Stimulated activated CD4-positive, alpha-beta T cell treated with anti-CD3 and anti-CD28 coated beads, Interleukin-2, amount 100 ng/mL, for 24 hours (primary cell): ENCODE data around the gene CDH12.
"Not testable (repeated sequence)": the region's sequence is repeated elsewhere in the genome, so short reads cannot be mapped to it uniquely, and the experiment has no call there.

Source experiments
- DNase-seq, 2 donors: peaks; one replicate each; pipeline ENCODE4 v3.0.0-alpha.2; 2020

The CDH12 gene

GRCh38 chr5:22554475-22554874 is 298.7 kb downstream of the CDH12 start:
- no peak for DNase-seq

GRCh38 chr5:22549876-22550671 is 303.1 kb downstream of the CDH12 start:
- DNase-seq: no peak

- DNase-seq: no peak
These were observed 310.8 kb downstream of the CDH12 start for GRCh38 chr5:22542340-22542739.

- DNase-seq: no peak
These were observed 312.1 kb downstream of the CDH12 start for GRCh38 chr5:22541037-22541436.

GRCh38 chr5:22539762-22540161 is 313.4 kb downstream of the CDH12 start:
- DNase-seq: no peak

- no peak for DNase-seq
These were observed 321.2 kb downstream of the CDH12 start for GRCh38 chr5:22531986-22532385.

GRCh38 chr5:22521521-22521920 is 331.6 kb downstream of the CDH12 start:
- DNase-seq: no peak

- not testable (repeated sequence) for DNase-seq
These were observed 336.6 kb downstream of the CDH12 start for GRCh38 chr5:22516497-22516896.

- no peak for DNase-seq
These were observed 338.9 kb downstream of the CDH12 start for GRCh38 chr5:22514231-22514630.

- DNase-seq: no peak
These were observed 347.3 kb downstream of the CDH12 start for GRCh38 chr5:22505891-22506290.

GRCh38 chr5:22504411-22504810 is 348.7 kb downstream of the CDH12 start:
- DNase-seq: no peak

GRCh38 chr5:22500556-22500955 is 352.6 kb downstream of the CDH12 start:
- no peak for DNase-seq

- no peak for DNase-seq
These were observed 356.5 kb downstream of the CDH12 start for GRCh38 chr5:22496666-22497065.

GRCh38 chr5:22495016-22495720 is 358.0 kb downstream of the CDH12 start:
- DNase-seq: no peak

- DNase-seq: no peak
These were observed 364.7 kb downstream of the CDH12 start for GRCh38 chr5:22488427-22488826.

- DNase-seq: no peak
These were observed 372.8 kb downstream of the CDH12 start for GRCh38 chr5:22480305-22480704.

- no peak for DNase-seq
These were observed 379.3 kb downstream of the CDH12 start for GRCh38 chr5:22473886-22474285.

- no peak for DNase-seq
These were observed 382.0 kb downstream of the CDH12 start for GRCh38 chr5:22471154-22471553.

- DNase-seq: no peak
These were observed 382.7 kb downstream of the CDH12 start for GRCh38 chr5:22470408-22470807.

GRCh38 chr5:22465616-22466015 is 387.5 kb downstream of the CDH12 start:
- DNase-seq: no peak

GRCh38 chr5:22465177-22465576 is 388.0 kb downstream of the CDH12 start:
- DNase-seq: no peak

- no peak for DNase-seq
These were observed 393.0 kb downstream of the CDH12 start for GRCh38 chr5:22460189-22460588.

- DNase-seq: no peak
These were observed 420.2 kb downstream of the CDH12 start for GRCh38 chr5:22432905-22433304.

GRCh38 chr5:22431840-22432239 is 421.3 kb downstream of the CDH12 start:
- no peak for DNase-seq
